ENCODE data around the gene STS. TPM values are rescaled to one million over a fixed set of nuclear protein-coding genes. Genes with fewer than 3 reads are reported as not detected.

Gene STS
- total and polyA plus RNA-seq, 2 of the 8 experiments (the other 6 are each of a cell fraction or from before 2014, with no cell fraction given), result 0.67 to 1.5 TPM

DNA sequence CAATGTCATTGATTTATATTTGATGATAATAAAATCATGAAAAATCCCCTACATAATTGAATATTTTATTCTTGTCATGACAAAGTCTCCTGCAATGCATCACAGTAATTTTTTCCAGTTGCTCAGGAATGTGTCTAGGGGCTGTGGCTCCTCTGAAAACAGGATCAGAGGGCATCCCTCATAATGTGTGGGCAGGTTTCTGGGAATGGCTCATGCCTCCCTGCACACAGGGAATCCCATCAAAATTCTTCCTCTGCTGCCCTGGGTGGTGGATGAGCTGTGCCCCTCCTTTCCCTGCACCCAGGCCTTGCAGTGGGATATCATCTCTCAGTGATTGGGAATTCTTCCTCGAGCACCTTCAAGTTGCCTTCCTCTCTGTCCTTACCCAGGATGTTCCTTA lies 20.9 kb downstream of the STS start (continued):
- TF ChIP-seq, protein P1, sequence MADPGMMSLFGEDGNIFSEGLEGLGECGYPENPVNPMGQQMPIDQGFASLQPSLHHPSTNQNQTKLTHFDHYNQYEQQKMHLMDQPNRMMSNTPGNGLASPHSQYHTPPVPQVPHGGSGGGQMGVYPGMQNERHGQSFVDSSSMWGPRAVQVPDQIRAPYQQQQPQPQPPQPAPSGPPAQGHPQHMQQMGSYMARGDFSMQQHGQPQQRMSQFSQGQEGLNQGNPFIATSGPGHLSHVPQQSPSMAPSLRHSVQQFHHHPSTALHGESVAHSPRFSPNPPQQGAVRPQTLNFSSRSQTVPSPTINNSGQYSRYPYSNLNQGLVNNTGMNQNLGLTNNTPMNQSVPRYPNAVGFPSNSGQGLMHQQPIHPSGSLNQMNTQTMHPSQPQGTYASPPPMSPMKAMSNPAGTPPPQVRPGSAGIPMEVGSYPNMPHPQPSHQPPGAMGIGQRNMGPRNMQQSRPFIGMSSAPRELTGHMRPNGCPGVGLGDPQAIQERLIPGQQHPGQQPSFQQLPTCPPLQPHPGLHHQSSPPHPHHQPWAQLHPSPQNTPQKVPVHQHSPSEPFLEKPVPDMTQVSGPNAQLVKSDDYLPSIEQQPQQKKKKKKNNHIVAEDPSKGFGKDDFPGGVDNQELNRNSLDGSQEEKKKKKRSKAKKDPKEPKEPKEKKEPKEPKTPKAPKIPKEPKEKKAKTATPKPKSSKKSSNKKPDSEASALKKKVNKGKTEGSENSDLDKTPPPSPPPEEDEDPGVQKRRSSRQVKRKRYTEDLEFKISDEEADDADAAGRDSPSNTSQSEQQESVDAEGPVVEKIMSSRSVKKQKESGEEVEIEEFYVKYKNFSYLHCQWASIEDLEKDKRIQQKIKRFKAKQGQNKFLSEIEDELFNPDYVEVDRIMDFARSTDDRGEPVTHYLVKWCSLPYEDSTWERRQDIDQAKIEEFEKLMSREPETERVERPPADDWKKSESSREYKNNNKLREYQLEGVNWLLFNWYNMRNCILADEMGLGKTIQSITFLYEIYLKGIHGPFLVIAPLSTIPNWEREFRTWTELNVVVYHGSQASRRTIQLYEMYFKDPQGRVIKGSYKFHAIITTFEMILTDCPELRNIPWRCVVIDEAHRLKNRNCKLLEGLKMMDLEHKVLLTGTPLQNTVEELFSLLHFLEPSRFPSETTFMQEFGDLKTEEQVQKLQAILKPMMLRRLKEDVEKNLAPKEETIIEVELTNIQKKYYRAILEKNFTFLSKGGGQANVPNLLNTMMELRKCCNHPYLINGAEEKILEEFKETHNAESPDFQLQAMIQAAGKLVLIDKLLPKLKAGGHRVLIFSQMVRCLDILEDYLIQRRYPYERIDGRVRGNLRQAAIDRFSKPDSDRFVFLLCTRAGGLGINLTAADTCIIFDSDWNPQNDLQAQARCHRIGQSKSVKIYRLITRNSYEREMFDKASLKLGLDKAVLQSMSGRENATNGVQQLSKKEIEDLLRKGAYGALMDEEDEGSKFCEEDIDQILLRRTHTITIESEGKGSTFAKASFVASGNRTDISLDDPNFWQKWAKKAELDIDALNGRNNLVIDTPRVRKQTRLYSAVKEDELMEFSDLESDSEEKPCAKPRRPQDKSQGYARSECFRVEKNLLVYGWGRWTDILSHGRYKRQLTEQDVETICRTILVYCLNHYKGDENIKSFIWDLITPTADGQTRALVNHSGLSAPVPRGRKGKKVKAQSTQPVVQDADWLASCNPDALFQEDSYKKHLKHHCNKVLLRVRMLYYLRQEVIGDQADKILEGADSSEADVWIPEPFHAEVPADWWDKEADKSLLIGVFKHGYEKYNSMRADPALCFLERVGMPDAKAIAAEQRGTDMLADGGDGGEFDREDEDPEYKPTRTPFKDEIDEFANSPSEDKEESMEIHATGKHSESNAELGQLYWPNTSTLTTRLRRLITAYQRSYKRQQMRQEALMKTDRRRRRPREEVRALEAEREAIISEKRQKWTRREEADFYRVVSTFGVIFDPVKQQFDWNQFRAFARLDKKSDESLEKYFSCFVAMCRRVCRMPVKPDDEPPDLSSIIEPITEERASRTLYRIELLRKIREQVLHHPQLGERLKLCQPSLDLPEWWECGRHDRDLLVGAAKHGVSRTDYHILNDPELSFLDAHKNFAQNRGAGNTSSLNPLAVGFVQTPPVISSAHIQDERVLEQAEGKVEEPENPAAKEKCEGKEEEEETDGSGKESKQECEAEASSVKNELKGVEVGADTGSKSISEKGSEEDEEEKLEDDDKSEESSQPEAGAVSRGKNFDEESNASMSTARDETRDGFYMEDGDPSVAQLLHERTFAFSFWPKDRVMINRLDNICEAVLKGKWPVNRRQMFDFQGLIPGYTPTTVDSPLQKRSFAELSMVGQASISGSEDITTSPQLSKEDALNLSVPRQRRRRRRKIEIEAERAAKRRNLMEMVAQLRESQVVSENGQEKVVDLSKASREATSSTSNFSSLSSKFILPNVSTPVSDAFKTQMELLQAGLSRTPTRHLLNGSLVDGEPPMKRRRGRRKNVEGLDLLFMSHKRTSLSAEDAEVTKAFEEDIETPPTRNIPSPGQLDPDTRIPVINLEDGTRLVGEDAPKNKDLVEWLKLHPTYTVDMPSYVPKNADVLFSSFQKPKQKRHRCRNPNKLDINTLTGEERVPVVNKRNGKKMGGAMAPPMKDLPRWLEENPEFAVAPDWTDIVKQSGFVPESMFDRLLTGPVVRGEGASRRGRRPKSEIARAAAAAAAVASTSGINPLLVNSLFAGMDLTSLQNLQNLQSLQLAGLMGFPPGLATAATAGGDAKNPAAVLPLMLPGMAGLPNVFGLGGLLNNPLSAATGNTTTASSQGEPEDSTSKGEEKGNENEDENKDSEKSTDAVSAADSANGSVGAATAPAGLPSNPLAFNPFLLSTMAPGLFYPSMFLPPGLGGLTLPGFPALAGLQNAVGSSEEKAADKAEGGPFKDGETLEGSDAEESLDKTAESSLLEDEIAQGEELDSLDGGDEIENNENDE (IDR thresholded peaks at IDR 0.05; ENCODE audit: insufficient replicate concordance, low read length), result no peak
- no peak for TF ChIP-seq BCL11A (IDR thresholded peaks at IDR 0.05; ENCODE audit: low read depth in 2 of 2, low read length in 2 of 2)
- TF ChIP-seq POU5F1 (IDR thresholded peaks at IDR 0.05; ENCODE audit: low read depth, low read length), result no peak
- TF ChIP-seq, protein P2, sequence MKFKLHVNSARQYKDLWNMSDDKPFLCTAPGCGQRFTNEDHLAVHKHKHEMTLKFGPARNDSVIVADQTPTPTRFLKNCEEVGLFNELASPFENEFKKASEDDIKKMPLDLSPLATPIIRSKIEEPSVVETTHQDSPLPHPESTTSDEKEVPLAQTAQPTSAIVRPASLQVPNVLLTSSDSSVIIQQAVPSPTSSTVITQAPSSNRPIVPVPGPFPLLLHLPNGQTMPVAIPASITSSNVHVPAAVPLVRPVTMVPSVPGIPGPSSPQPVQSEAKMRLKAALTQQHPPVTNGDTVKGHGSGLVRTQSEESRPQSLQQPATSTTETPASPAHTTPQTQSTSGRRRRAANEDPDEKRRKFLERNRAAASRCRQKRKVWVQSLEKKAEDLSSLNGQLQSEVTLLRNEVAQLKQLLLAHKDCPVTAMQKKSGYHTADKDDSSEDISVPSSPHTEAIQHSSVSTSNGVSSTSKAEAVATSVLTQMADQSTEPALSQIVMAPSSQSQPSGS (IDR thresholded peaks at IDR 0.05; ENCODE audit: low read length), result no peak
- no peak for TF ChIP-seq EP300 (IDR thresholded peaks at IDR 0.05; ENCODE audit: borderline replicate concordance in 1 of 2, low read depth in 2 of 2, low read length in 2 of 2)
- TF ChIP-seq MAFK (IDR thresholded peaks at IDR 0.05; ENCODE audit: low read depth, low read length), result no peak
